ENCODE data around the gene PLTP. TPM values are rescaled to one million over a fixed set of nuclear protein-coding genes. Genes with fewer than 3 reads are reported as not detected.

The PLTP gene
- total RNA-seq, 4 donors from 2014 or later, result 45.6 to 456 (median 177) TPM

- H3K27ac ChIP-seq, result no peak overlapping the region
- 74 to 88% methylated on average over 7 to 8 of the region's 14 CpGs for WGBS, 2 donors (ENCODE audit: low coverage in 1 of 2)
Observed at GRCh38 chr20:45927071-45927878, 15.3 kb upstream of the PLTP start.

DNA sequence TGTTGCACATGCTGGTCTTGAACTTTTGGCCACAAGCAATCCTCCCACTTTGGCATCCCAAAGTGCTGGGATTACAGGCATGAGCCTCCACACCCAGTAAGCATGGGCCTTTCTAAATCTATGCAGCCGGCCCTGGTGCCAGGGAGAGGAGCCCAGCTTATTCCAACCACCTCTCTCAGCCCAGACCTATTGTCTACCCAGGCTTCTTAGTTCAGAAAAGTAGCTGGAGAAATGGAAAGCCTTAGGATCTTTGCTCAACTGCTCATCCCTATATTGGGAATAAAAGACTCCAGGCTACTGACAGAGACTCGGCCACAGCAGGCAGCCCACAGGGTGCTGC, 14.7 kb upstream of the PLTP start:
- TF ChIP-seq POLR2AphosphoS5 (IDR thresholded peaks at IDR 0.05) (no peak), POLR2A (IDR thresholded peaks at IDR 0.05) (no peak)
- Histone ChIP-seq H3K27me3 (no peaks in the 10 kb centered on the region), H3K27ac (no peak overlapping the region), H3K9me3 (no peaks in the 10 kb centered on the region), H3K4me3 (no peak overlapping the region), H3K4me1 (peaks cover 0 to 18% (median 17%) of the 10 kb centered on the region in 3 donors), H3K36me3 (no peaks in the 10 kb centered on the region)
- ATAC-seq, result no peak
- 40% methylated on average over 1 of the region's 2 CpGs; no CpG with 5 or more reads in 1 of the 2 donors for WGBS, 2 donors (ENCODE audit: low coverage in 1 of 2)

More at GRCh38 chr20:45927071-45927878, 15.3 kb upstream of the PLTP start:
- TF ChIP-seq CTCF (IDR thresholded peaks at IDR 0.05) (no peak), EP300 (IDR thresholded peaks at IDR 0.05) (no peak), POLR2A (IDR thresholded peaks at IDR 0.05) (no peak), POLR2AphosphoS5 (IDR thresholded peaks at IDR 0.05) (no peak)
- Histone ChIP-seq H3K9me3 (no peaks in the 10 kb centered on the region), H3K4me3 (no peak overlapping the region), H3K27me3 (no peaks in the 10 kb centered on the region), H3K4me1 (peaks cover 0 to 17% (median 15%) of the 10 kb centered on the region in 3 donors), H3K36me3 (no peaks in the 10 kb centered on the region)
- ATAC-seq, result no peak

- Histone ChIP-seq H3K9me3 (no peaks in the 10 kb centered on the region), H3K27me3 (no peaks in the 10 kb centered on the region), H3K27ac (peak overlapping the region in 1 of 4 donors; percentile 66), H3K36me3 (no peaks in the 10 kb centered on the region), H3K4me1 (peaks cover 0 to 18% (median 17%) of the 10 kb centered on the region in 3 donors), H3K4me3 (no peak overlapping the region)
- no peak for TF ChIP-seq POLR2AphosphoS5 (IDR thresholded peaks at IDR 0.05)
- no peak for TF ChIP-seq POLR2A (IDR thresholded peaks at IDR 0.05)
- no peak for TF ChIP-seq EP300 (IDR thresholded peaks at IDR 0.05)
- TF ChIP-seq CTCF (IDR thresholded peaks at IDR 0.05), result no peak
- WGBS, 2 donors (ENCODE audit: low coverage in 1 of 2), result 44 to 69% methylated on average over 5 to 8 of the region's 9 CpGs
- ATAC-seq, result no peak
Observed at GRCh38 chr20:45925821-45926506, 14.0 kb upstream of the PLTP start.

DNA sequence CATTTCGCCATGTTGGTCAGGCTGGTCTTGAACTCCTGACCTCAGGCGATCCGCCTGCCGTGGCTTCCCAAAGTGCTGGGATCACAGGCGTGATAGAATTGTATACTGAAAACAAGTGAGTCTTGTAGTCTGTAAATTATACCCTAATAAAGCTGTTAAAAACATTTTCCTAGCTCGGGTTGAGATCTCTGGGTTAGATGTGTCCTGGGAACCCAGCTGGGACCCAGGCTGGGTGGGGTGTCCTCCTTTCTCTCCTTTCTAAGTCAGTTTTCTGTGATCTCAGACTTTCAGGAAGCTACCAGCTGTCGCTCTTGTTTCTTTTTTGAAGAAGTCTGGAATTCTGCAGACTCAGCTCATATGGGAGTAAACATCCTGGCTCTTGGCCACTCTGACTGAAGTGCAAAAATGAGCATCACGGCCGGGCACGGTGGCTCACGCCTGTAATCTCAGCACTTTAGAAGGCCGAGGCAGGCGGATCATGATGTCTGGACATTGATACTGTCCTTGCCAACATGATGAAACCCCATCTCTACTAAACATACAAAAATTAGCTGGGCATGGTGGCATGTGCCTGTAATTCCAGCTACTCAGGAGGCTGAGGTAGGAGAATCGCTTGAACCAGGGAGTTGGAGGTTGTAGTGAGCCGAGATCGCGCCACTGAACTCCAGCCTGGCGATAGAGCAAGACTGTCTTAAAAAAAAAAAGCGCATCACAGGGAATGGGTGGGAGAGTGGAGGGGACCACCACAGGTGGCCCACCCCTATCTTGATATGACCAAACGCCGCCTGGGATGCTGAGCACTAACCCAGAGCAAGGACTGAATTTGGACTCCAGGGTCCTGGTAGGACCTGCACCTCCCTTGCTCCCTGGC, 12.7 kb upstream of the PLTP start:
- TF ChIP-seq EP300 (IDR thresholded peaks at IDR 0.05) (no peak), POLR2AphosphoS5 (IDR thresholded peaks at IDR 0.05) (no peak), POLR2A (IDR thresholded peaks at IDR 0.05) (no peak), CTCF (IDR thresholded peaks at IDR 0.05) (no peak)
- no peaks in the 10 kb centered on the region for H3K9me3 ChIP-seq
- no peaks in the 10 kb centered on the region for H3K27me3 ChIP-seq
- H3K27ac ChIP-seq, result peak overlapping the region in 3 of 4 donors; percentile 61 to 71 (median 66)
- H3K4me1 ChIP-seq, result peaks cover 0 to 30% (median 22%) of the 10 kb centered on the region in 3 donors
- H3K4me3 ChIP-seq, result no peak overlapping the region
- 17 to 44% methylated on average over 1 to 8 of the region's 21 CpGs for WGBS, 2 donors (ENCODE audit: low coverage in 1 of 2)
- peak; percentile 72 for ATAC-seq
- H3K36me3 ChIP-seq, result no peaks in the 10 kb centered on the region

All from gastroesophageal sphincter (tissue), 4 donors.